Measurements from ENCODE around the gene DHRS12.

DHRS12 gene

GRCh38 chr13:51769455-51770127 is 34.4 kb downstream of the DHRS12 start:
- Histone ChIP-seq H3K27ac (peak overlapping the region in 11 of 21 experiments; percentile 9 to 80 (median 53)), H3K4me3 (no peak overlapping the region)

DNA sequence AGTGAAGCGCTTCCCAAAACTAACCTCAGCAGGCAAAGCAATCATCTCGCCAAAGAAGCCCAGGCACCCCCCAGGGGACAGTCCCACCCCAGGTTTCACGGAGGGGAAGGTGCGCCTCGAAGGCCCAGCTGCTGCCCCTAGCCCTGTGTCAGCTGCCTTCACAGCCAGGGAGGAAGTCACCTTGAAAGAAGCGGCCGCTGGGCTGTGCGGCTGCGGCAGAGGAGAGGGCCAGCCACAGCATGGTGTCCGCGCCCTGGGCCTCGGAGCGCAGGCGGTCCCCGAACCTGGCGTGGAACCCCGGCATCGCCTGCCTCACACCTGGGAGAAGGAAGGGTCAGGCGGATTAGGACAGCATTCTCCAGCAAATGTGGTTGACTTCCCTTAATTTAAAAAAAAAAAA is 35.0 kb downstream of the DHRS12 start:
- peak overlapping the region in 8 of 21 experiments; percentile 4 to 80 (median 68) for H3K27ac ChIP-seq
- no peak overlapping the region for H3K4me3 ChIP-seq

DNA sequence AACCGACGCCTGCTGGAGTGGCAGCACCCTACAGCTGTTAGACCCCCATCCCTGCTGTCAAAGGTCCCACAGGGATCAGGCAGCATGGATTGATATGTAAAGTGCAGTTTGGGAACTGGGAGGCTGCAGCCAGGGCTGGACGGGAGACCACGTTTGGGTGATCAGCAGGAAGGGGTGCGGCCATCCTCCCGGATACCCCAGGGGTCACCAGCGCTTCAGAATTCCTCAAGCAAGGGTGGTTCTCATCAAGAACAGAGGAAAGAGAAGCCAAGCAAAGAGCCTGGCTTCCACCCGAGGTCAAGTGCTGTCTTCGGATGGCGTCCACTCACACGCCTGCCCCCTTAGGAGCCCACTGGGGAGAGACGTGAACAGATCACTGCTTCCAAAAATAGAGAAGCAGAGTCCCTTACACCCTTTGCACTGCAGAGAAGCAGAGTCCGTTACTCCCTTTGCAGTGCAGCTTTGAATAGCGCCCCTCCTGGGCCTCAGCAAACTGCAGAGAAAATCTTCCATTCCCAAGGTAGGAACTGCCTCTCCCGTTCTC is 35.5 kb downstream of the DHRS12 start:
- H3K27ac ChIP-seq: peak overlapping the region in 3 of 21 experiments; percentile 4 to 80 (median 72)
- H3K4me3 ChIP-seq: no peak overlapping the region

- Histone ChIP-seq H3K4me3 (no peak overlapping the region), H3K27ac (no peak overlapping the region)
Measured at GRCh38 chr13:51767100-51767499, 36.9 kb downstream of the DHRS12 start.

GRCh38 chr13:51765142-51765515 is 38.8 kb downstream of the DHRS12 start:
- Histone ChIP-seq H3K27ac (peak overlapping the region in 16 of 21 experiments; percentile 3 to 86 (median 56)), H3K4me3 (no peak overlapping the region)

DNA sequence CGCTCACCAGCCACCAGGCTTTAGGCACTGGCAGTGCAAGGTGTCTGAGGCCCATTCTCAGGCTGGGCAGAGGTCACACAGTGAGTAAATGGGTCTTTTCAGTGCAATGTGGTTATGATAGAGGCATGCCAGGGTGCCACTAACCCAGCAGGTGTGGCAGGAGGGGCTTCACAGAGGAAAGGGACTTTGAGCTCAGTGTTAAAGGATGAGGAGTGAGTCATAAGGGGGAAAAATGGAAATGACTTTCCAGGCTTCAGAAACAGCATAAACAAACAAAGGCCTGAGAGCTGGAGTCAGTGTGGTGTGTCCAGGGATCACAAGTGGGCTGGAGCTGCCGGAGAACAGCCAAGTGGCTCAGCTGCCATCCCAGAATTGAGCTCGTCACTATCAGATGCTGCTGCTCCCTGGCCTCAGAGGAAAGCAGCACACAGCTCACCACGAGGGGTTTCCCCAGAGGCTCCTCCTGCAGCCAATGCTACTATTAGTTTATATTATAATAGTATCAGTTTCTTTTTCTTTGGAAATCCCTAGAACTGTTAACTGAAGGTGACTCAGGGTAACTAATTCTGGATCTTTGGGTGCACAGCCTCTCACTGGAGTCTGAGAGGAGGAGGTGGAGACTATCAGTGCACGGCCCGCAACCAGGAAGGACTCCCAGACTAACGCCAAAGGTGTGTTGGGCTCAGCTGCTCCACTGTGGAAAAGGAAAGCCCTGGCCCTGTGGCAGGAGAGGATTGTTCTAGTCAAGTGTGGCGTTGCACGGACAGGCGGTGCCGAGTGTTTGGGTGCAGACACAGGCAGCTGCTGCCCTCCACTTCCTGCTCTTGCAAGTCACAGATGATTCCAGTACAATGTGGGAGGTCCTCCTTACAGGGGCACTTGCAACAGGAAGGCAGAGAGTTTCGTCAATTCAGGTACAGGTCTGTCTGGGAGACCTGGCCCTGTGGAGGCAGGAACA is 39.5 kb downstream of the DHRS12 start:
- H3K27ac ChIP-seq: peak overlapping the region in 17 of 21 experiments; percentile 20 to 86 (median 57)
- H3K4me3 ChIP-seq: no peak overlapping the region

DNA sequence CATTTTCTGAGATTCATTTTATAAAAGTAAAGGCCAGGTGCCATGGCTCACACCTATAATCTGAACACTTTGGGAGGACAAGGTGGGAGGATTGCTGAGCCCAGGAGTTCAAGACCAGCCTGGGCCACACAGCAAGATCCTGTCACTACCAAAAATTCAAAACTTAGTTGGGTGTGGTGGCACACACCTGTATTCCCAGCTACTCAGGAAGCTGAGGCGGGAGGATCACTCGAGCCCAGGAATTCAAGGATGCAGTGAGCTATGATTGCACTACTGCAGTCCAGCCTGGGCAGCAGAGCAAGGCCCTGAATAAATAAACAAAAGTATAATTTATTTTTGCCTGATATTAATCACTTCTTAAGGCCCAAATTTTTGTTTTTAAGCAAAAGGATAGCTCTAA is 40.5 kb downstream of the DHRS12 start:
- peak overlapping the region in 6 of 21 experiments; percentile 2 to 86 (median 50) for H3K27ac ChIP-seq
- no peak overlapping the region for H3K4me3 ChIP-seq

- no peak overlapping the region for H3K4me3 ChIP-seq
- peak overlapping the region in 2 of 21 experiments; percentile 21 to 26 for H3K27ac ChIP-seq
Measured at GRCh38 chr13:51761643-51762350, 42.2 kb downstream of the DHRS12 start.

DNA sequence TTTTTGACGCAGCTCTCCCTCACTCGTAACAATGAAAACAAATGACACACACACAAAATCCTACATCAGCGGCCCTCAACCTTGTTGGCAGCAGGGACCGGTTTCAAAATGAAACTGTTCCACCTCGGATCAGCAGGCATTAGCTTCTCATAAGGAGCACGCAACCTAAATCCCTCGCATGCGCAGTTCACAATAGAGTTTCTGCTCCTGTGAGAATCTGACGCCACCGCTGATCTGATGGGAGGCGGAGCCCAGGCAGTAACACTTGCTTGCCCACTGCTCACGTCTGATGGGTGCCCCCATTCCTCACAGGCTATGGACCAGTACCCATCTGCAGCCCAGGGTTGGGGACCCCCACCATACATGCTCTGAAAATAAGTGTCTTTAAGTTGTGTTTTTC is 43.4 kb downstream of the DHRS12 start:
- Histone ChIP-seq H3K4me3 (no peak overlapping the region), H3K27ac (no peak overlapping the region)

GRCh38 chr13:51759240-51759639 is 44.7 kb downstream of the DHRS12 start:
- Histone ChIP-seq H3K4me3 (no peak overlapping the region), H3K27ac (no peak overlapping the region)

- Histone ChIP-seq H3K4me3 (no peak overlapping the region), H3K27ac (no peak overlapping the region)
Measured at GRCh38 chr13:51758691-51759090, 45.3 kb downstream of the DHRS12 start.

DNA sequence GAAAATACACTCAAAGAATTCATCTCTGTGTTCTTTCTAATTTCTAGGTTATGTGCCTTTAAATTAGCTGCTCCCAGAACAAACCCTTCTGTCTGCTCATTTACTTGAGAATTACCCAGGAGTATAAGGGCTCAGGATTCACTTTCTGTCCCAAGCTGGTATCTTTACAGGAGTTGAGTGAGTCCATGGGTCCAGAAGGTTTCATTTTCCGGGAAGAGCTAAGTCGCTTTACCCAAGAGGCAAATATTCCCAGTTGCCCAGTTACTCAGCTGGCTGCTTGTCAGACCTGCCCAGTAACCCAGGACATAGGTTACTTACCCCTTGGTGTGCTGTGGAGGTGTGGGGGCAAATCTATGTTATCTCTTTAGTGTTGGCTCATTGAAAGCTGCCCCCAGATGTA is 47.3 kb downstream of the DHRS12 start:
- Histone ChIP-seq H3K27ac (no peak overlapping the region), H3K4me3 (no peak overlapping the region)

- Histone ChIP-seq H3K4me3 (no peak overlapping the region), H3K27ac (no peak overlapping the region)
Measured at GRCh38 chr13:51747438-51748434, 56.2 kb downstream of the DHRS12 start.

DNA sequence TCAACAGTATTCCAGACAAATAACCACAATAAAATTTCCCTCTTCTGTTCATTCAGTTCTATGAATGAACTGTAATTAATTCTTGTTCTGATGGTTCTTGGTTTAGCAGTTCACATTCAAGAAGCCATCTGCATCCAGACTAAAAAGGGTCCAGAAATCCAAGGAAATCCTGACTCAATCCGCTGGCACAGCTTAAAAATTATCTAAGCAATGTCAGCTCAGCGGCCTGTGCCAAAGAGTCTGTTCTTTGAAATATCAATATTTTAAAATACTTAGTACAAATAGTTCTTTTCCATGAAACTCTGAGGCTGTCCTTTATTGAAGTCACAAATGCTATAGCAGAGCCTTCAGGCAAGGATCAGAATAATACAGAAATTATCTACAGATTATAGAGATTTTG is 57.2 kb downstream of the DHRS12 start:
- peak overlapping the region in 1 of 21 experiments; percentile 38 for H3K27ac ChIP-seq
- no peak overlapping the region for H3K4me3 ChIP-seq

DNA sequence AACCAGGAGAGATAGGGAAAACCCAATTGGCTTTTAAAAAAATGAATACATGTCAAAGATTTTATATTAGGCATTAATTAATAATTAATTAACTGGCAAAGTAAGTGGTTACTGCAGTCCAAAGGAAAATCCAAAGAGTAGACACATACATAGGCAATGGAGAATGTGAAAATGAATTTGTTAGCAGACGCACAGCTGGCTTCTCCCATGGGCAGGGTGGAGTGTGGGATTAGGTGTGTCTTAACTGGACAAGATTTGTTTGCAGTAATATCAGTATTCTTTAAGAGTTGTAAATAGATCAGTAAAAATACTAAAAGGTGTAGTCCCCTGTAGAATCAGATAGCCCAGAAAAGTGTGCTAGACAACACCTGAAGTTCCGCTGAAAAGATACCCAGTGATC is 58.7 kb downstream of the DHRS12 start:
- no peak overlapping the region for H3K27ac ChIP-seq
- H3K4me3 ChIP-seq: no peak overlapping the region

DNA sequence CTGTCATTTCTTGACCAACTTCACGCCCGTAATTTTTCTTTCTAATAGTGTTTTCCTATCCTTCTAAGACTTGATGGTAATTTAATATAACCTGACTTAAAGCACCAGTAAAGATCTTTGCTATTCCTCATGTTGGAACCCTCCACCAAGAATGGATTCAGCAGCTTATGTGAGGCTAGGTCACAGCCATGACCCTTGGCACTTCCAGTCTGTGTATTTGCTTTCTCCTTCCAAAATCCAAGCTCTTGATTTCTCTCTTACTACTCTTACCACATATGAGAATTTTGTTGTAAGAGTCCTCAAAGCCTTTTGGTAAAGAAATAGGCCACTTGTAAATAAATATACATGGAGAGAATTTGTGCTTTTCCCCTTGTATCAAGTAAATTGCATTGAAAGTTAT is 61.4 kb downstream of the DHRS12 start:
- no peak overlapping the region for H3K27ac ChIP-seq
- H3K4me3 ChIP-seq: no peak overlapping the region

DNA sequence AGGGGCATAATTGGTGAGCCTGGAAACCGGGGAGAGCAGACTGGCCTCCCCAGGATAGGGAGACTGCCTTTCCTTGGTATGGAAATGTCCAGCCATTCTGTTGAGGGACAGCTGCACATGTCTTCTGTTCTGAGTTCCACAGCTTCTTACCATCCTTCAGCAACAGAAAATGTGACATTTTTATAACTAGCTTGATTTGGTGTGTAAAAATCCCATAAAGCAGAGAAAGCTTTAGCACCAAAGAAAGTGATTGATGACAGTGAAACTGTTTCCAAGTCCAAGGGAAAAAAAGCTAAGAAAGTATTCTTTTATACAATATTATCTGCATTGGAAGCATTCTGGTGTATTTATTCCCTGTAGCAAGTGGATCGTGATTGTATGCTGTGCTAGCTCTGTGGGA is 61.9 kb downstream of the DHRS12 start:
- Histone ChIP-seq H3K27ac (peak overlapping the region in 2 of 21 experiments; percentile 10 to 30), H3K4me3 (no peak overlapping the region)

GRCh38 chr13:51740698-51741097 is 63.3 kb downstream of the DHRS12 start:
- H3K4me3 ChIP-seq: no peak overlapping the region
- peak overlapping the region in 9 of 21 experiments; percentile 20 to 74 (median 56) for H3K27ac ChIP-seq
